HG03045 (cell line): ENCODE measurements around the gene PIP4K2A.
"Not testable (repeated sequence)": the region's sequence is repeated elsewhere in the genome, so short reads cannot be mapped to it uniquely, and the experiment has no call there.

Experiments
- ATAC-seq: cut with Tn5 transposase; IDR thresholded peaks from one replicate; pipeline ENCODE4 v1.9.1; 2021; ENCODE audit warnings: mild to moderate bottlenecking, moderate library complexity; ENCODE audit not compliant: unreplicated experiment

PIP4K2A gene

DNA sequence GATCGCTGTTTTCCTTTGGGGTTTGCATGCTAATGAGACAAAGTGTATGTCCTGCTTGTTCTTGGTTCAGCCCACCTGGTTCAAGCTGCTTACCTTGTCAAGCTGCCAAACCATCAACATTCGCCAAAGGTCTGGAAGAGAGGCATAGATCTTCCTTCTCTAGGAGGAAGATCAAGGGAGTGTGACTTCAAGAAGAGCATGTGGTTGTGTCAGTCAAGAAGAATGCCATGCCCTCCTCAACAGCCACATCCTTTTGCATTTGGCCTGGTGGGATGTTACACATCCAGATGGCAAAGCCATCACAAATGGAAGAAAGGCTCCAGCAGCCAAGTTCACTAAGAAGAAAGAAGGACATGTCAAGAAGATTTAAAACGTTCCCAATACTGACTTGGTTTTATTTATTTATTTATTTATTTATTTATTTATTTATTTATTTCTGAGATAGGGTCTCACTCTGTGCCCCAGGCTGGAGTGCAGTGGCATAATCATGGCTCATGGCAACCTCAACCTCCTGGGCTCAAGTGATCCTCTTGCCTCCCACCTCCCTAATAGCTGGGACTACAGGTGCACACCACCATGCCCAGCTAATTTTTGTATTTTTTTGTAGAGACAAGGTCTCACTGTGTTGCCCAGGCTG lies 5.1 kb upstream of the PIP4K2A start:
- ATAC-seq = no peak

DNA sequence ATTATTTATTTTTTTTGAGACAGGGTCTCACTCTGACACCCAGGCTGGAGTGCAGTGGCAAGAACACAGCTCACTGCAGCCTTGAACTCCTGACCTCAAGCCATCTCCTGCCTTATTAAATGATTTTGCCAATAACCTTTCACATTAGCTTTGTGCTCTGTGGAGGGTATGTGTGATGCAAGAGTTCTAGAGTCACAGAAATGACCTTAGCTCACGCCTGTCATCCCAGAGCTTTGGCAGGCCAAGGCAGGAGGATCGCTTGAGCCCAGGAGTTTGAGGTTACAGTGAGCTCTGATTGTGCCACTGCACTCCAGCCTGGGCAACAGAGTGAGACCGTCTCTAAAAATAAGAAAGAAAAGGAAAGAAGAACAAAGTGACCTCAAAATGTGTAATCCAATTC lies 4.3 kb upstream of the PIP4K2A start:
- not testable (repeated sequence) for ATAC-seq

DNA sequence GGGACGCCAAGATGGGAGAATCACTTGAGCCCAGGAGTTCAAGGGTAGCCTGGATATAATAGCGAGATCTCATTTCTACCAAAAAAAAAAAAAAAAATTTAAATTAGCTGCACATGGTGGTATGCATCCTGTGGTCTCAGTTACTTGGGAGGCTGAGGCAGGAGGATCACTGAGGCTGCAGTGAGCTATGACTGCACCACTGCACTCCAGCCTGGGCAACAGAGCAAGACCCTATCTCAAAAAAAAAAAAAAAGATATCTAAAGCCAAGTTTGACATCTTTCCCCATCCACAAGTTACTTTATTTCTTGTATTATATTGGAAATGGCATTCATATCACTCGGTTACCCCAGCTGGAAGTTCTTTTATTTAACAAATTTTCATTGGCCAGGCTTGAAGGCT lies 3.4 kb upstream of the PIP4K2A start:
- no peak for ATAC-seq

DNA sequence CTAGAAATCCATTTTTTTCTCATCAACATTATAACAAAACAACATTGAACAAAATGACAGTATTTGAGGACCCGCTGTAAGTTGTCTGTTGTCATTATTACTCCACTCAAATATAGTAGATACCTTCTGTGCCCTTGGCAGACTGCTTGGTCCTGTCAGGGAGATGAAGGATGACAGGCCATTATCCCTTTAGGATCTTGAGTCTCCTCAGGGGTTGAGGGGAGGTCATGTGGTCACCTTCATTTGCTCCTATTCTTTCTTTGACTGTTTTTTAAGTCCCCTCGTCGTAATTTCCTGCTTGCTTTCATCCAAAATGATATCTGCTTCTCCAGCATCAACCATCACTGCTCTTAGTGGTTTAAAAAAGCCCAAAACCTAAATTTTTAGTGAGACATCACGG lies 2.6 kb upstream of the PIP4K2A start:
- ATAC-seq = no peak

DNA sequence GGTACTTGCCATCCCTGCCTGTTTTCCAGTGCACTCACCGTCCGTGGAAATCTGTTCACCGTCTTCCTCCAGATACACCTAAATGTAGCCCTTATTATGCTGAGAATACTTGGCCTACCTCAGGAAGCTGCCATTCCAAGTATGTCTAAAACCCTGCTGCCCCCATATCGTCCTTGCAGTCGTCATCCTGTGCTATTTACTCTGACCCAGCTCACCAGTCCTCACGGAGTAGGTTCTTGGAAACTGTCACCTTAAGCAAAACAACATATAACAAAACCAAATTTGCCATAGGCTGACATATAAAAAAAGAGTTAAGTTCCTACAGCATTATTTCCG lies 880 bp upstream of the PIP4K2A start:
- ATAC-seq = no peak

DNA sequence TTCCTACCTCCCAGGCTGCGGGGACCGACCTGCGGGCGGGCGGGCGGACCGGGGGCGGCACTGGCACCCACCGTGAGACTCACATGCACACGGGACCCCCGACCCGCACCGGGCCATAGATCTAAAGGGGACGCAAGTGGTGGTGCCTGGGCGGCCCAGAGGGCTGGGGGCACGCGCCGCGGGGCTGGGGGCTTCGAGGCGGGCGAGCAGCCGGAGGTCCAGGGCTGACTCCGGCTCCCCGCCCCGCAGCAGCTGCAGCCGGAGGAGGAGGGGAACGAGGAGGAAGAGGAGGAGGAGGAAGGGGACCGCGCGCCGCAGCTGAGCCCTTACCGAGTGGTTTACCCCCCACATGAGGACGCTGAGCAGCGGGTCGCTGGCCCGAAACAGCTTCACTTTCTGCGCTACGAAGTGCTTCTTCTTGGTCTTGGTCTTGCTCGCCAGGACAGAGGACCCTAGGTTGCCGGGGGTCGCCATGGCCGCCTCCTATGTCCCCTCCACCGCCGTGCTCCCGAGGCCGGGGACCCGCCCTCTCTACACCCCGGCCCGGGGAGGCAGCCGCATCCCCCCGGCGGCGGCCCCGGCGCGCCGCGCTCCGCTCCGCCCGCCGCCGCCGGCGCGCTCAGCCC lies 412 bp downstream of the PIP4K2A start:
- peak; percentile 32 for ATAC-seq

DNA sequence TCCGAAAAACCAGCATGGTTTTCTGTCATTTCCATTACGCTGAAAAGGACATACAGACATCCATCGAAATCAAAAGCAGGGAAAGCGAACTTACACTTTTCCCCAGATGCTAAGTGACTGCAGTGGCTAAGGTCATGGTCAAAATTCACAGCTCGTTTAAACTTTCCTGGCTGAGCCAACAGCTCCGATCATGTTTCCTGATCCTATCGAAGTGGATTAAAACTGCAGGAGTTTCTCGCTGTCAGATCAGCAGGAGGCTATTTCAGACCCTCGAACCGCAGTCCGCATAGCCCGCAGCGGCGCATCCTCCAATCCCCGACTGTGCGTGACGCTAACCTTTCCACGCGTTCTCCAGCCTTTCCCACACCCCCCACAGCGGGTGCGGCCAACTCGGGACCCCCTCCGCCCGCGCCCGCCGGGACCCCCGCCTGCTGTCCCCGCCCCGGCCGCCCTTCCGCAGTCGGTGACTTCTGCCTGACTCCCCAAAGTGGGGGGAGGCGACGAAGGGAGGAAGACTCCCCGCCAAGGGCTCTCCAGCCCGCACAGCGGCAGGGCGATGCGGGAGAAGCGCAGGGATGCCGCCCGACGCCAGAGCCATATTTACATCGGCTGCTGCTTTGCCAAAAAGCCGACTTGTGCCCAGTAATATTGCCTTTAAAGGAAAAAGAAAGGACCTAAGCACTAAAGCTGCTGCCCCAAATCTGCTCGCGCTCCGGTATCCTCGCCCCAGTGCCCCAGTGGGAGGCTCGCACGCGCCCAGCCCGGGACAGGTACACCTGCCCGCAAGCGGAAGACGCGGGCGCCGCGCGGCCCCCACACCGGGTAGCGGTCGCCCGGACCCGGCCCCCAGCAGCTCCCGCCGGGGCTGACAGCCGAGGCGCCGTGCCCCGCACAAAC lies 1.2 kb downstream of the PIP4K2A start:
- peak; percentile 22 for ATAC-seq

DNA sequence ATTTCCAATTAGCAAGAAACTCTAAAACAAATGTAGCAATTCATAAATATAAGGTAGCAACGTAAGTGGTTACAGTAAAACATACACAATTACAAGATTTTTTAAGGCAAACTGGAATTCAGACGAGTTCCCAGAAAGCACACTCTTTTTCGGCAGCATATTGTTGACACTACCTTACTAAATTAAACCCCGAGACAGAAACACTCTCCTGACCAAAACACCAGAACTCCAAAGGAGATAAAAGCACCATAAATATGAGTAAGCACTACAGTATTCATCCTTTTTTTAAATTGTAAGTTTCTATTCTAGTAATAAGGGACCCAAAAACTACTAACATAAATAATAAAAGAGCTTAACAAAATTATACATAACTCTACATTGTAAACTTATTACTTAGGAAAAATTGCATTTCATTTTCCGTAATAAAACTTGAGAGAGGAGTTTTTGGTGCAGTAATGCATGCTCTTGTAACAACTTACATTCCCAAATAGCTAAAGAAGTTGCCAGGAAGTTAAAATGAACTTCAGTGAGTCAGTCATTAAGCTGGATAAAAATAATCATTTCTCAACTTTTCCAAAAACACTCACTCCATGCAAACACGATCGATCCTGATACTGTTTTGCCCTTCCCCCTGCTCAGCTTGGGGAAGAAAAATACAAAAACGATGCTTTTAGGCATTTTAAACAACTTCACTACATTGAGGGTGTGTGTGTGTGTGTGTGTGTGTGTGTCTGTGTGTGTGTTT lies 2.0 kb downstream of the PIP4K2A start:
- no peak for ATAC-seq

DNA sequence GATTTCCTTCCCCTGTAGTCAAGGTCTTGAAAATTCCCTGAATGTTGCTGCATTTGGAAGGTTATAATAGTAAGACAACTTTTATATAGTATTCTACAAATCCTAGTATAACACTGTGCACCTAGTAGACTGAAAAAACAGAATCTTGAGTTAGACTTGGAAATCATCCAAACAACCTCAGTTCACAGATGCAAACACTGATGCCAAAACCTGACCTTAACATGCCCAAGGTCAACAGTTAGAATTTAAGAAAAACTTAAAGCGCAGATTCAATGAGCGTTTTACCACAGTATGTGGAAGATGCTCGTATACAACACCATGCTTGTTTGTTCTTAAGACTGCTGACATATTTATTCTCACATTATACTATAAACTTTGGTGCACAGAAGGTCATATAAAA lies 3.0 kb downstream of the PIP4K2A start:
- no peak for ATAC-seq

DNA sequence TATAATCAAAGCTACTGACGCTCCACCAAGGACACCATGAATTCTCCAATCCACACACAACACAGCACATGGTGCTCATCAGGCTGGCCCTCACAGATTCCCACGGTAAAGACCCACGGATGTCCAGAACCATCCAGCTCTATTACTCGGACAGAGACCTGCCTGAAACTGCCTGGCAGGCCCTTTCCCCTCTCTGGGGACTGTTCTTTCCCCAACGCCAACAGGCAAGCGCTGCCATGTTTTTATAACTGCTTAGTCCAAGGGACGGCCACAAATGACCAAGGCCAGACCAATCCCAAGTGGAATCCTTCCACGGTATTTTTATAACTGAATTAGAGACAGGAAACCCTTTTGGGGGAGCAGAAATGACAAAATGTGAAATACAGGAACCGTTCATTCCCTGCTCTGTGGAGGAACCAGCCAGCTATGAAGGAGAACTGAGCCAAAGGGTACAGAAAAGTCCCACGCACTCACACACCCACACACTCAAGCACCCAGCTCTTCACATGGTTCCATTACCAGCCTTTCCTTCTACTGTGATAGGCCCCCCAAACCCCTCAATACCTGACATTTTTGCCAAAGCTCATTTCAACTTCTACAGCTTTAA lies 4.1 kb downstream of the PIP4K2A start:
- no peak for ATAC-seq

DNA sequence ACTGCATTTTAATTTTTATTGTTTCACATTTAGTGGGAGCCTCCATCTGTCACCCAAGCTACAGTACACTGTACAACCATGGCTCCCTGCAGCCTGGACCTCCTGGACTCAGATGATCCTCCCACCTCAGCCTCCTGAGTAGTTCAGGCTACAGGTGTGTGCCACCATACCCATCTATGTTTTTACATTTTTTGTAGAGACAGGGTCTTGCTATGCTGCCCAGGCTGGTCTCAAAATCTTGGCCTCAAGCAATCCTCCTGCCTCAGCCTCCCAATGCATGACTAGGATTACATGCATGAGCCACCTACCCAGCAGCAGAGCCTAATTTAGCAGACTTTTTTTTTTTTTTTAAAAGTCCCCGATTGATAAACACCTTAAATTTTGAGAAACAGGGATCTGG lies 5.6 kb downstream of the PIP4K2A start:
- no peak for ATAC-seq

DNA sequence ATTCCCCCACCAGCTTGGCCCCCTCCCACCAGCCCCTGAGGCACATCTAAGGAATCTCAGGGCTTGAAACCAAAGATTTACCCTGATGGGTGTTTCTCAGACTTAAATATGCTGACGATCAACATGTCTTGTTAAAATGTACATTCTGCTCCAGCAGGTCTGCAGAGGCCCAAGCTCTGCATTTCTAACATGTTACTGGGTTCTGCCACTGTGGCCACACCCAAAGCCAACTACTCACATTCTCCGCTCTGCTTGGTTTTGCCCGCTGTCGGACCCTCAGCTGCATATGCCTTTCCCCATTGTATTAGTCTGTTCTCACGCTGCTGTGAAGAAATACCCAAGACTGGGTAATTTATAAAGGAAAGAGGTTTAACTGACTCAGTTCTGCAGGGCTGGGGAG lies 8.9 kb downstream of the PIP4K2A start:
- ATAC-seq = no peak

DNA sequence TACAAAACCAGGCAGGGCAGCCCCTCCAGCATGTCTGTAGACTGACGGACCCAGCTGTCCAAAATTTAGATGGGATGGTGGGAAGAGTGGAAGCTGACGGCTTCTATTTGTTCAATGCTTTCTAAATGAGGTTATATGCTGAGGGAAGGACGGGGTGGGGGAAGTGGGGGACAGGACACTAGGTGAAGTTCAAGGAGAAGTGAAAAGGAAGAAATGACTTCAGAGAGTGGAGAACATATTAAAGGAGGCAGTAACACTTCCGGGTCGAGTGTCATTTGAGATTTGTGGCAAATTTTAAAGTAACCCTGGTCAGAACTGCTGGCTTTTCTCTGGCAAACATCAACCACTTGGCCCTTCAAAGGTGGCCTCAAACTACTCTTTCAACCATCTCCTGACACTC lies 9.4 kb downstream of the PIP4K2A start:
- no peak for ATAC-seq

DNA sequence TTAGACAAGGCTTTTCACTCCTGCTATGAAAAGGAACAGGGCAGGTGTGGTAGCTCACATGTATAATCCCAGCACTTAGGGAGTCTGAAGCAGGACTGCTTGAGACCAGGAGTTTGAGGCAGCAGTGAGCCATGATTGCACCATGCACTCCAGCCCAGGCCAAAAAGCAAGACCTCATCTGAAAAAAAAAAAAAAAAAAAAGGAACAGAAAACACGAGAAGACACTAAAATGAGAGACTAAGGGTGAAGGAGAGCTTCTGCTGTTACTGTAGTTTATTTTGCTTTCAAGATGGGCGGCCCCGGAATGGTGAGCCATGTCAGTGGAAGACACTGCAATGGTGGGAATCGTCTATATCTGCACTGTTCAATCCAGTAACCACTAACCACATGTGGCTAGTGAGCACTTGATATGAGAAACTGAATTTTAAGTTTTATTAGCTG lies 9.9 kb downstream of the PIP4K2A start:
- ATAC-seq = peak; percentile 41

DNA sequence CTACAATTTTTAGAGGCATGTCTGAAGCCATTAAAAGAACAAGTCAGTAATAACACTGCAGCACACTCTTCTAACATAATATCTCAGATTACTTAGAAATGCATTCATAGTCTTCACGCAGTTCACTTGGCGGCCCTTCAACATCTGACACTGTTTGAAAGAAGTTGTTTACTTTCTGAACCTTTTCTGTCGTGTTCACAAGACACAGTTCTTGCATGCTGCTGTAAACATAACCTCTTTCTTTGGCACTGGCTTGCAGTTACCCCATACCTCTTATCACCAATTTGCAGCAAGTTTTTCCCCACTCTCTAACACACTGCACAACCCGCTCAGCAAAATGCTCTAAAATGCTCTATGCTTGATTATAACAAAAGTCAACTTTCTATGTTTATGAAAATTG lies 12.0 kb downstream of the PIP4K2A start:
- no peak for ATAC-seq

DNA sequence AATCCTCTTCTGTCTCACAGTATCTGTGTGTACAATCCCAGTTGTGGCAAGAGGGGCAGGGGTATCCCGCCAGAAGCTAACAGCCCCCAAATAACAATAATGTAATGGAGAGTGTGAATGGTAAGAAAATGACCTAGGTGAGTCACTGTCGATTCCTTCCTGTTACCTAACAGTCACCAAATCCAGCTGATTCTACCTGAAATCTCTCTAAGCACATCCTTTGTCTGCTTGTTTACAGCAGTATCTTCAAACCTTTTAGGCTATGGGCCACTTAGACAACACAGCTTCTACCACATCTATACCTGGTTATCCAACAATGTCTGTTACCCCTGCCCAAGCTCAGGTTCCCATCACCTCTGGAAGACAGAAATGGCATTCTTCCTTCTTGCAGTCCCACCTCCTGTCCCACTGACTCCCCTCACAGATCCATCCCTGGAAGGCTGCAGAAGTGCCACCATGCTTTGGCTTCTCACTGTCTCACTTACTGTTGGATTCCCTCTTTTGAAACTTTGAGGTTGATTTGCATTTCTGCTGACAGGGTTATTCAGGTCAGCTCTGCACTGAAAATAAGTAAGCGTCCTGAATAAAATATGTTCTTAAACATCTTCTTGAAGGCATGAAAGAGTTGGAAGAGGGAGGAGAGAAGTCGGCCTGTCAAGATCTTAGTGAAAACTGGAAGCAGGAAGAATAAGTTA lies 13.1 kb downstream of the PIP4K2A start:
- ATAC-seq = peak; percentile 39

DNA sequence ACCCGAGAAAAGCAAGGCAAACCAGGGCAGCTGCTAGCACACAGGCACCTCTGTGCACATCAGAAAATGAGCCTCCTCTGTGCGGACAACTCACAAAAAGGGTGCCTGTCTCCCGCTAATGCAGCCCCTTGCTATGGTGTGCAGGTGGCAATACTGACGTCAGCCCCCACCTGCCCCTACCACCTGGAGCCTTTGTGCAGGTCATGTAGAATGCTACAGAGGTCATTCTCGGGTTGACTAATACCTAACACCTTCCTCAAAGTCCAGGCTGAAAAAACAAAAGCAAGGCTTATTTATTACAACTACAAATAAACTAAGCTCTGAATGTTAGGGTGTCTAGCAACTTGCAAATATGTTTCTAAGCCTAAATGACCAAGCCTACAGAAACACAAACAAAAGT lies 13.9 kb downstream of the PIP4K2A start:
- ATAC-seq = no peak

DNA sequence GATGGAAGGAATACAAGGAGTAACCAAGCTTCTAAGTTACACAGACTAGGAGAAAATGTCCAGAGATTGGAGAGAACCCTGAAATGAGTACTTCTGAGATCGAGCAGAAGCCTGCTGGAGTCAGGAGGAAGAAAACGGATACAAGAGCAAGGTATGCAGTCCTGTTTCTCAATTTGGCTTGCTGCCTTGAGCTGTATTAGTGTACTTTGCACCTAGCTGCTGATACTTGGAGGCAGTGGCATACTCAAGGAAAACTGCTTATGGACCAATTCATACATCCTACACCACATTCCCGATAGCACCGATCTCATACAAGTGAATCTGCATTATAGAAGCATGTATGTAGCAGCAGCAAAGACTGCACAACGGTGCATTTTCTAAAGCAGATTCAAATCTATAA lies 14.4 kb downstream of the PIP4K2A start:
- no peak for ATAC-seq

DNA sequence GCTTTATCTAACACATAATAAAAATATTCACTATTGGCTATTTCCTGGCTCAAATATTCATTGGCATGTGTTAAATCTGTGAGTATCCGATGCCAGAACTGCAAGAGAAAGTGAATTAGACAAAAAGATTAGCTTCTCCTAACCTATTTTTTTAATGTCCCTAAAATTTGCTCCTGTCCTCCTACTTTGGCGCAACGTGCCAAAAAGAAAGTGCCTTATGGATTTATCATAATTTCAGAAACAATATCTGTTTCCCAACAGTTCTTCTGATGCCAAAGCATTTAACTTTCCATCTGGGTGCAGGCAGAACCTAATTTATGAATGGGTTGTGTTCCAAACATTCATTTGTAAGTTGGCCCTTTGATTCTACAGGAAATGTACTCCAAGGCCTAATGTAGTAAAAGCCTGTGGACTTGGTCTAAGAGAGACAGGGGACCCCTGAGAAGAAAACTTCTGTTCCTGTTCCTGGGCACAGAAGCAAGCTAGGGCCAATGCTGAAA lies 15.4 kb downstream of the PIP4K2A start:
- no peak for ATAC-seq

DNA sequence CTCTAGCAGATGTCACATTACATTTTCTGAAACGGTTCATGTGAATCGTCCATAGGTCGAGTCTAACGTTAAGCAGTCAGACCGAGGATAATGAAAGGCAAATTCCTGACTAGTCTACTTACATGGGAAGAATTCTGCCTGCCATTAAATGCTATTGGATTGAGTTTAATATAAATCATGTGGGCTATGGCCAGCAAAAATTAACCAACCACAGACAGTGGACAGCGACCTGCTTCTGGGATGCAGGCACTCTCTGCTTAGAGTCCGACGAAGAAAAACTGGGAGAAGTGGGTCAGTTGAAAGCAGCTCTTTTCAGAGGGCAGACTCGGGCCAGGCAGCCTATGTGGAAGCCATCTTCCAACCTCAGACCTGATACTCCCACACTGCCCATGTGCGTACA lies 16.6 kb downstream of the PIP4K2A start:
- ATAC-seq = no peak
